Activated T-helper 2 cell treated with anti-CD3 and anti-CD28 coated beads, Interferon-gamma antibody, Interleukin-2, Interleukin-4, amounts not matched to agents 10 μg/mL and 5 μg/mL and 100 μg/mL, durations not matched to agents 14 hours and 24 hours and 36 hours (primary cell): ENCODE data around the gene ZNF268. TPM values are rescaled to one million over a fixed set of nuclear protein-coding genes. Genes with fewer than 3 reads are reported as not detected.
"Not testable (repeated sequence)": the region's sequence is repeated elsewhere in the genome, so short reads cannot be mapped to it uniquely, and the experiment has no call there.

Experiments used
- DNase-seq: peaks from one replicate; pipeline ENCODE4 v3.0.0; 2021; ENCODE audit warnings: low spot score
- H3K27ac Mint-ChIP-seq: one replicate; pipeline ENCODE4 v1.8.0; 2021; ENCODE audit warnings: mixed read lengths
- H3K27me3 Mint-ChIP-seq: one replicate; pipeline ENCODE4 v1.8.0; 2021; ENCODE audit warnings: low read depth, mixed read lengths
- H3K36me3 Mint-ChIP-seq: one replicate; pipeline ENCODE4 v1.8.0; 2021; ENCODE audit warnings: low read depth, mixed read lengths
- H3K4me1 Mint-ChIP-seq: one replicate; pipeline ENCODE4 v1.8.0; 2021; ENCODE audit warnings: low read depth, mixed read lengths
- H3K4me3 Mint-ChIP-seq: one replicate; pipeline ENCODE4 v1.8.0; 2021; ENCODE audit warnings: low read depth, mild to moderate bottlenecking, moderate library complexity, mixed read lengths
- H3K9me3 Mint-ChIP-seq: one replicate; pipeline ENCODE4 v1.8.0; 2021; ENCODE audit warnings: mixed read lengths
- intact Hi-C: fragments of 100-400 bp; cut with micrococcal nuclease; formaldehyde crosslinking; loops from one replicate; pipeline ENCODE4 v1.15.1; 2023
- total RNA-seq: library from RNA; stranded (reverse); gene quantifications from 2 replicates; pipeline ENCODE4 v1.2.3, GENCODE V29; 2022

ZNF268 gene
- total RNA-seq, 1 donor from 2014 or later, result 12.7 TPM

DNA sequence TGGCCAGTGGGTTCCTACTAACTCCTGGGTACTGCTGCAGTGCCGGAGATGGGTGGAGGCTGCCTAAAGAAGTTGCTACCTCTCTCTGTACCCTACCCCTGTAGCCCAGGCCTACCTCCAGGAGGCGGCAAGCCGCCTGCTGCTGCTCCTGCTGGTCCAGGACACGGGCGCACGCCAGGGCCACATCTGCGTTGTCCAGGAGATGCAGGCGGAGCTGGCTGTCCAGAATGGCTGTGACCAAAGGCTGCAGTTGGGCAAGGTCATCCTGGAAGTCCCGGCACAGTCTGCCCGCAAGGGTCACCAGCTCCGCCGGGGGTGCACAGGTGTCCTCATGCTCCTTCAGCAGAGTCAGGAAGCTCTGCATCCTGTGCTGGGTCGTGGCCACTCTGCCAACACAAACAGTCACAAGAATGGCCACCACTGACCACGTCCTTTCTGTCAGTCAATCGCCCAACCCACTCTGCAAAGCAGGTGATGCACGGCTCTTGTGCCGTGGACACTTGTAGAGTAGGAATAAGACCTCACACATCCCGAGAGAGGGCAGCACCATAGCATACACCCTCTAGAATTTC is 52.8 kb downstream of the ZNF268 start:
- intact Hi-C loops, result no loop called here
- no peak for DNase-seq
- H3K27ac Mint-ChIP-seq, result no peak overlapping the region

DNA sequence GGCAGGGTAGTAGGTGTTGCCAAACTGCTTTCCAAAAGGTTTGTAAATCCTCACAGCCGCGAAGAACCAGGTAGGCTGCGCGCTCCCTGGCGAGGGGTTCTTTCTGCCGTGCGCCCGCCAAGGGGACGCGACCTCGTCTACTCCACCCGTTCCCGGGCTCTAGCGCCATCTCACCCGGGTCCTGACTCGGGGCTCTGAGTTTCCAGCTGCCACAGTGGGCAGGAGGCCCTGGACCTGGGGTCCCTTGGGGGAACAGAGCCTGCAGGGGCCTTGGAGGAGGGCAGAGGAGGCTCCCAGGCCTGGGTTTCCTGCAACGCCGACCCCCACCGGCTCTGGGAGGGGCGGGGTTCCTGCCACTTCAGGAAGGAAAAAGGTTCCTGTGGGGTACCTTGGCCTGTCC is 53.7 kb downstream of the ZNF268 start:
- intact Hi-C loops, result no loop called here
- H3K4me1 Mint-ChIP-seq, result no peaks in the 10 kb centered on the region
- H3K27ac Mint-ChIP-seq, result no peak overlapping the region

More for the DNA sequence above, 52.8 kb downstream of the ZNF268 start:
- H3K4me1 Mint-ChIP-seq, result no peaks in the 10 kb centered on the region
- H3K27me3 Mint-ChIP-seq, result no peaks in the 10 kb centered on the region
- no peak overlapping the region for H3K4me3 Mint-ChIP-seq
- H3K36me3 Mint-ChIP-seq, result peaks cover 10% of the 10 kb centered on the region
- H3K9me3 Mint-ChIP-seq, result peaks cover 47% of the 10 kb centered on the region

DNA sequence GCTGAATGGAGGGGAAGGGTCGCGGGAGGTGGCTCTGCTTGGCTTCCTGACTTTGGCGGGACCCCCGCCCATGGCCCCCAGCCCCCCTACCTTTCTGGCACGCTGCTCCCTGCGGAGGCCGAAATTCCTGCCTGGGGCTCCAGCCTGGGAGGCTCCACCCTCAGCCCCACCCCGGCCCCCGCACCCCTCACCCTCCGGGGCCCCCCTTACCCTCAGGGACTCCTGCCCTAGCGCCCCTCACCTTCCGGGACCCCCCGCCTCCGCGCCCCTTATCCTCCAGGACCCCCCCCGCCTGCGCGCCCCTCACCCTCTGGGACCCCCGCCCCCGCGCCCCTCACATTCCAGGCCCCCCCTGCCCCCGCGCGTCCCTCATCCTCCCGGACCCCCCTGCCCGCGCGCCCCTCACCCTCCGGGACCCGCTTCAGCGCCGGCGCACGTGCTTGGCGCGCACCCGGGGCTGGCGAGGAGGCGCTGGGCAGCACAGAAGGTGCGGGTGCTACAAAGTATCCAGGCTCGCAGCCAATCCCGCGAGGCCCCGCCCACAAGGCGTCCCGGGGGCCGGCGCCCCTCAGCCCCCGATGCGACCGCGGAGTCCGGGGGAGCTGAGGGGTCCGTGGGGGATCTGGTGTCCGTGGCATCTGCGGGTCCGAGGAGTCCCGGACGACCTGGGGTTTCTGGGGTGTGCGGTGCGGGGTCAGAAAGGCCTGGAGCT is 54.3 kb downstream of the ZNF268 start, which contains the start of gene ANHX:
TSS of gene ANHX (minus strand) at position 477 of the 712 bp plus-strand sequence. CDS start 1,521 bp downstream, outside the sequence.
- peaks cover 7% of the 10 kb centered on the region for H3K36me3 Mint-ChIP-seq
- no peaks in the 10 kb centered on the region for H3K4me1 Mint-ChIP-seq
- H3K9me3 Mint-ChIP-seq, result peaks cover 48% of the 10 kb centered on the region
- no peak for DNase-seq
- no peaks in the 10 kb centered on the region for H3K27me3 Mint-ChIP-seq
- intact Hi-C loops, result no loop called here
- no peak within 1 kb of the TSS for H3K4me3 Mint-ChIP-seq
- no peak within 1 kb of the TSS for H3K27ac Mint-ChIP-seq

More for the DNA sequence above, 53.7 kb downstream of the ZNF268 start:
- Mint-ChIP-seq H3K4me3 (no peak overlapping the region), H3K36me3 (peaks cover 7% of the 10 kb centered on the region), H3K27me3 (no peaks in the 10 kb centered on the region), H3K9me3 (peaks cover 47% of the 10 kb centered on the region)
- no peak for DNase-seq

DNA sequence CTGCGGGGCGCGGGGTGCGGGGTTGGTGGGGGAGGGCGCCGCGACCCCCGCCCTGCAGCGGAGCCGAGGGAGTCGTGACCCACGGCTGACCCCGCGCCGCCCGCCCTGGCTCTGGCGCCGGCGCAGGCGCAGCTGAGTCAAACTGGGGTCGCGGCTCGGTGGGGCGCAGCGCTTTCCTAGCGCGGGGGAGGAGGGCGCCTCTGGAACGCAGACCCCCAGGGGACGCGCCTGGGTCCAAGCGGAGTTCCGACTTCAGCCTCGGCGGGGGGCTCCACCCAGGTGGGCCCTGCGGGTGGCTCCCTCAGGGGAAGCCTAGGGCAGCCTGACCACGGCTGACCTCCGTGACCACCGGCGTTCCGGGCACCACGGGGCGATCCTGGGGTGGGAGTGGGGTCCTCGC is 54.8 kb downstream of the ZNF268 start:
- Mint-ChIP-seq H3K27me3 (no peaks in the 10 kb centered on the region), H3K9me3 (peaks cover 49% of the 10 kb centered on the region), H3K36me3 (peaks cover 7% of the 10 kb centered on the region), H3K4me3 (no peak overlapping the region), H3K27ac (no peak overlapping the region), H3K4me1 (no peaks in the 10 kb centered on the region)
- no peak for DNase-seq
- intact Hi-C loops, result no loop called here

DNA sequence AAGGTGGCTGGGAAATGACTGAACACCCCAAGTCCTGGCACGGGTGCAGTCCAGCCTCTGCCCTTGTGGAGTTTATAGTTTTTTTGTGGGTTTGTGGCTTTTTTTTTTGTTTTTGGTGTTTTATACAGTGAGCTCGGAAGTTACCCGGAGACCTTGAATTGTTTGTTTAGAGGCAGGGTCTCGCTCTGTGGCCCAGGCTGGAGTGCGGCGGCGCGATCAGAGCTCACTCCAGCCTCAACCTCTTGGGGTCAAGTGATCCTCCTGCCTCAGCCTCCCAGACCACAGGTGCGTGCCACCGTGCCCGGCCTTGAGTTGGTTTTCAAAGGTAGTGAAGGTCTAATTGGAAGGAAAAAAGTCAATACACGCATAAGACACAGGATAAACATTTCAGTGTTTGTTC is 55.3 kb downstream of the ZNF268 start:
- no peak for DNase-seq
- H3K27me3 Mint-ChIP-seq, result no peaks in the 10 kb centered on the region
- H3K4me1 Mint-ChIP-seq, result no peaks in the 10 kb centered on the region
- H3K4me3 Mint-ChIP-seq, result no peak overlapping the region
- intact Hi-C loops, result no loop called here
- H3K36me3 Mint-ChIP-seq, result peaks cover 7% of the 10 kb centered on the region
- no peak overlapping the region for H3K27ac Mint-ChIP-seq
- H3K9me3 Mint-ChIP-seq, result peaks cover 50% of the 10 kb centered on the region

DNA sequence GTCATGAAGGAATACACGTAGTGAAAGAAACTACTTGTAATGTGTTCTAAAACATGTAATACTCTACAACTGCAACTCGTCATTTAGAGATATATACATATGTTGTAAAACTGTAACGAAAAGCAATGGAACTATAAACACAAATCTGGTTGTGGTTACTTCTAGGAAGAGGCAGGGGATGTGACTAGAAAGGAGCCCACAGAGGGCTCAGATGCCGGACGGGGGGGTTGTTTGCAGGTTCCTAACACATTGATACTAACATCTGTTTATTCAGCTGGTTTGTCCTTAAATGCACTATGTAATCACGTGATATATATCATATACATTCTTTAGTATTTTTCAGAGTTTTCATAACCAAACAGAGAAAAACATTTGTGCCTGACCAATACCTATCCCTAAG is 70.4 kb downstream of the ZNF268 start:
- peaks cover 65% of the 10 kb centered on the region for H3K9me3 Mint-ChIP-seq

DNA sequence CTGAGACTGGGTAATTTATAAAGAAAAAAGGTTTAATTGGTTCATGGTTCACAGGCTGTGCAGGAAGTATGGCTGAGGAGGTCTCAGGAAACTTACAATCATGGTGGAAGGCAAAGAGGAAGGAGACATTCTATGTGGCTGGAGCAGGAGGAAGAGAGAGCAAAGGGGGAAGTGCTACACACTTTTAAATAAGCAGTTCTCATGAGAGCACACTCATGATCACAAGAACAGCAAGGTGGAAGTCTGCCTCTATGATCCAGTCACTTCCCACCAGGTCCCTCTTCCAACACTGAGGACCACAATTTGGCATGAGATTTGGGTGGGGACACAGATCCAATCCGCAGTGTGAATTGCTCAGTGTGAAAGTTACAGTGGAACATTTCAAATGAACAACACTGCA is 74.5 kb downstream of the ZNF268 start:
- H3K27ac Mint-ChIP-seq, DNase-seq, H3K27me3 Mint-ChIP-seq, intact Hi-C loops, H3K4me1 Mint-ChIP-seq, H3K36me3 Mint-ChIP-seq, H3K4me3 Mint-ChIP-seq: not testable (repeated sequence)
- H3K9me3 Mint-ChIP-seq, result peaks cover 49% of the 10 kb centered on the region

More for the DNA sequence above, 70.4 kb downstream of the ZNF268 start:
- Mint-ChIP-seq H3K27ac (no peak overlapping the region), H3K36me3 (no peaks in the 10 kb centered on the region), H3K4me1 (no peaks in the 10 kb centered on the region), H3K27me3 (no peaks in the 10 kb centered on the region), H3K4me3 (no peak overlapping the region)
- intact Hi-C loops, result no loop called here
- DNase-seq, result no peak

DNA sequence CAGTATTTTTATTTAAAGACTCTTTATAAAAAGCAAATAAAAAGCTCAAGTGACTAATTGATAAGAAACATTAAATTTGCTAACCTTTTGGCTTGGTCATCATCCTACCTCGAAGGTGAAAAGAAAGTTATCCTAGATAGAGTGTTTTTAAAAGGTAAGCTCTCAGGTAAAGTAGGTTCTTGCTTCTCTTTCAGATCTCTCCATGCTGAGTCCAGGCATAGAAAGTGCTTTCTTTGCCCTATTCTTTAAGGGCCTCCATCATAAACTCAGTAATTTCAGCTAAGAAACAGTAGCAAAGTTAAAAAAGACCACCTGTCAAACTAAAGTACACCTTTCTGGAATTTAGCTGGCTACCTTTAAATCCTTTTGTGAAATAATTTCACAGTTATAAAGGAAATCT is 75.0 kb downstream of the ZNF268 start:
- intact Hi-C loops, result no loop called here
- no peak overlapping the region for H3K27ac Mint-ChIP-seq
- no peaks in the 10 kb centered on the region for H3K36me3 Mint-ChIP-seq
- H3K4me3 Mint-ChIP-seq, result no peak overlapping the region
- no peak for DNase-seq
- no peaks in the 10 kb centered on the region for H3K27me3 Mint-ChIP-seq
- H3K4me1 Mint-ChIP-seq, result no peaks in the 10 kb centered on the region
- H3K9me3 Mint-ChIP-seq, result peaks cover 45% of the 10 kb centered on the region

DNA sequence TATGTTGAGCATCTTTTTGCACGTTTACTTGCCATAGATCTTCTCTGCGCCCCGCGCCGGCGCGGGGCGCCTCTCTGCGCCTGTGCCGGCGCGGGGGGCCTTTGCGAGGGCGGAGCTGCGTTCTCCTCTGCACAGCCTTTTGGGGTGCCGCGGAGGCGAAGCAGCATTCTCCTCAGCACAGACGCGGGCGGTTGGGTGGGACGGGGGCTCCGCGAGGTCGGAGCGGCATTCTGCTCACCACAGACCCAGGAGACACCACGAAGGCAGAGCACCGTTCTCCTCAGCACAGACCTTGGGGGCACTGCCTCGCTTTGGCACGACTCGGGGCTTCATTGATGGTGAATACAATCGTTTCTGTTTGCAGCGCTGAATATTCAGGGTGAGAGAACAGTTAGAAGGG is 82.9 kb downstream of the ZNF268 start:
- intact Hi-C loops, result no loop called here
- Mint-ChIP-seq H3K9me3 (peaks cover 4% of the 10 kb centered on the region), H3K4me3 (no peak overlapping the region), H3K27ac (no peak overlapping the region), H3K36me3 (no peaks in the 10 kb centered on the region), H3K27me3 (no peaks in the 10 kb centered on the region), H3K4me1 (no peaks in the 10 kb centered on the region)
- DNase-seq, result no peak

Other genes with a start within 250 kb of the ZNF268 start
- 7.3 and 8.2 TPM in 2 replicates for gene ZNF605, start 225.2 kb upstream of the ZNF268 start, total RNA-seq
- 15.2 and 17.1 TPM in 2 replicates for gene ZNF26, start 195.1 kb upstream of the ZNF268 start, total RNA-seq
- 20.7 and 21.3 TPM in 2 replicates for gene ZNF84, start 144.0 kb upstream of the ZNF268 start, total RNA-seq
- gene ZNF140, start 100.6 kb upstream of the ZNF268 start, total RNA-seq, result 14.4 and 15.3 TPM in 2 replicates
- 2.0 and 2.3 TPM in 2 replicates for gene ZNF891, start 51.2 kb upstream of the ZNF268 start, total RNA-seq
- gene ZNF10, start 50.9 kb upstream of the ZNF268 start, total RNA-seq, result 4.9 and 6.3 TPM in 2 replicates
- gene ANHX, start 54.4 kb downstream of the ZNF268 start, total RNA-seq, result not detected in 2 replicates